Left hindlimb (tissue), 1 donor: ENCODE data around the gene ENOSF1.
"Not testable (repeated sequence)": the region's sequence is repeated elsewhere in the genome, so short reads cannot be mapped to it uniquely, and the experiment has no call there.

Source experiments
- DNase-seq: peaks from one replicate; pipeline ENCODE4 v3.0.0-alpha.2; 2018

Gene ENOSF1

GRCh38 chr18:712401-713134 is at the start of gene ENOSF1:
ENOSF1 (minus strand) TSS chr18:712630; CDS start chr18:712587, 43 bp downstream.
- DNase-seq, result peak; percentile 87

GRCh38 chr18:759864-760263 is 47.4 kb upstream of the ENOSF1 start:
- DNase-seq, result not testable (repeated sequence)

GRCh38 chr18:755506-755905 is 43.1 kb upstream of the ENOSF1 start:
- no peak for DNase-seq

- no peak for DNase-seq
Measured at GRCh38 chr18:754656-755055, 42.2 kb upstream of the ENOSF1 start.

GRCh38 chr18:750456-750855 is 38.0 kb upstream of the ENOSF1 start:
- DNase-seq, result no peak

GRCh38 chr18:744832-745597 is 32.6 kb upstream of the ENOSF1 start:
- no peak for DNase-seq

- DNase-seq, result no peak
Measured at GRCh38 chr18:741931-742512, 29.6 kb upstream of the ENOSF1 start.

- no peak for DNase-seq
Measured at GRCh38 chr18:732371-732770, 19.9 kb upstream of the ENOSF1 start.

- DNase-seq, result no peak
Measured at GRCh38 chr18:731185-731584, 18.8 kb upstream of the ENOSF1 start.

GRCh38 chr18:730692-731091 is 18.3 kb upstream of the ENOSF1 start:
- no peak for DNase-seq

GRCh38 chr18:730120-730519 is 17.7 kb upstream of the ENOSF1 start:
- DNase-seq, result not testable (repeated sequence)

- no peak for DNase-seq
Measured at GRCh38 chr18:725646-726045, 13.2 kb upstream of the ENOSF1 start.

- DNase-seq, result no peak
Measured at GRCh38 chr18:723541-724080, 11.2 kb upstream of the ENOSF1 start.

- DNase-seq, result no peak
Measured at GRCh38 chr18:717003-717402, 4.6 kb upstream of the ENOSF1 start.

- no peak for DNase-seq
Measured at GRCh38 chr18:715626-716025, 3.2 kb upstream of the ENOSF1 start.

GRCh38 chr18:713135-713490 is 683 bp upstream of the ENOSF1 start:
- DNase-seq, result no peak

GRCh38 chr18:711657-712400 is 601 bp downstream of the ENOSF1 start:
- peak; percentile 69 for DNase-seq

GRCh38 chr18:711310-711656 is 1.1 kb downstream of the ENOSF1 start:
- DNase-seq, result no peak

- DNase-seq, result no peak
Measured at GRCh38 chr18:710418-711300, 1.8 kb downstream of the ENOSF1 start.

- no peak for DNase-seq
Measured at GRCh38 chr18:709771-710170, 2.7 kb downstream of the ENOSF1 start.

- DNase-seq, result no peak
Measured at GRCh38 chr18:708096-708495, 4.3 kb downstream of the ENOSF1 start.

GRCh38 chr18:706405-706804 is 6.0 kb downstream of the ENOSF1 start:
- no peak for DNase-seq
